Activated CD8-positive, alpha-beta T cell treated with anti-CD3 and anti-CD28 coated beads for 36 hours (primary cell): ENCODE measurements around the gene HSDL1. TPM values are rescaled to one million over a fixed set of nuclear protein-coding genes. Genes with fewer than 3 reads are reported as not detected.

Source experiments
- ATAC-seq: fragments of 200-7000 bp; cut with Tn5 transposase; one replicate; pipeline ENCODE4 v1.10.0; 2021; ENCODE audit warnings: mild to moderate bottlenecking, moderate library complexity
- CTCF ChIA-PET: fragments of 350-600 bp; sonication (Branson Sonifier 250); formaldehyde crosslinking; loops from one replicate; lab custom pipeline; 2021; ENCODE audit warnings: antibody characterized with exemption; lab: Charles Lee
- POLR2A ChIA-PET: fragments of 350-600 bp; sonication (Branson Sonifier 250); formaldehyde crosslinking; loops from one replicate; lab custom pipeline; 2021; ENCODE audit warnings: antibody characterized with exemption; lab: Charles Lee
- DNase-seq: peaks from one replicate; pipeline ENCODE4 v3.0.0-alpha.2; 2020
- H3K27ac Mint-ChIP-seq: one replicate; pipeline ENCODE4 v1.8.0; 2021; ENCODE audit warnings: mild to moderate bottlenecking, mixed read lengths
- H3K27me3 Mint-ChIP-seq: one replicate; pipeline ENCODE4 v1.8.0; 2021; ENCODE audit warnings: mixed read lengths
- H3K36me3 Mint-ChIP-seq: one replicate; pipeline ENCODE4 v1.8.0; 2021; ENCODE audit warnings: low read depth, mixed read lengths
- H3K4me1 Mint-ChIP-seq: one replicate; pipeline ENCODE4 v1.8.0; 2021; ENCODE audit warnings: low read depth, mixed read lengths
- H3K4me3 Mint-ChIP-seq: one replicate; pipeline ENCODE4 v1.8.0; 2021; ENCODE audit warnings: mild to moderate bottlenecking, moderate library complexity, mixed read lengths
- H3K9me3 Mint-ChIP-seq: one replicate; pipeline ENCODE4 v1.8.0; 2021; ENCODE audit warnings: mixed read lengths
- intact Hi-C: fragments of 100-400 bp; cut with micrococcal nuclease; formaldehyde crosslinking; loops from one replicate; pipeline ENCODE4 v1.10.0; 2022
- total RNA-seq, 2 experiments: library from RNA; stranded (reverse); gene quantifications; one replicate each; pipeline ENCODE4 v1.2.3, GENCODE V29; 2021
- TF ChIP-seq, protein P1 (sequence below): fragments of 200-600 bp; IDR thresholded peaks from one replicate; pipeline ENCODE4 v1.8.0; 2022; ENCODE audit warnings: antibody characterized with exemption, mild to moderate bottlenecking

Gene HSDL1
- total RNA-seq, 2 experiments from 2014 or later: 11.1 to 11.8 TPM

GRCh38 chr16:84183572-84183875 is 38.5 kb upstream of the HSDL1 start:
- ChIA-PET CTCF (interaction anchor here (7.8 kb wide), 1 partner anchor 96 kb away, joined by 102 read pairs; no protein-coding TSS in a partner anchor), POLR2A (interaction anchor here (0.7 to 1.0 kb wide), 3 partner anchors 67 to 83 kb away, joined by 3 to 4 read pairs (median 3); partner anchors contain the start of gene MBTPS1)
- Mint-ChIP-seq H3K27ac (no peak overlapping the region), H3K4me3 (no peak overlapping the region), H3K4me1 (peaks cover 14% of the 10 kb centered on the region), H3K27me3 (no peaks in the 10 kb centered on the region), H3K36me3 (peaks cover 22% of the 10 kb centered on the region), H3K9me3 (no peaks in the 10 kb centered on the region)
- intact Hi-C loops: no loop called here
- TF ChIP-seq, protein P1, sequence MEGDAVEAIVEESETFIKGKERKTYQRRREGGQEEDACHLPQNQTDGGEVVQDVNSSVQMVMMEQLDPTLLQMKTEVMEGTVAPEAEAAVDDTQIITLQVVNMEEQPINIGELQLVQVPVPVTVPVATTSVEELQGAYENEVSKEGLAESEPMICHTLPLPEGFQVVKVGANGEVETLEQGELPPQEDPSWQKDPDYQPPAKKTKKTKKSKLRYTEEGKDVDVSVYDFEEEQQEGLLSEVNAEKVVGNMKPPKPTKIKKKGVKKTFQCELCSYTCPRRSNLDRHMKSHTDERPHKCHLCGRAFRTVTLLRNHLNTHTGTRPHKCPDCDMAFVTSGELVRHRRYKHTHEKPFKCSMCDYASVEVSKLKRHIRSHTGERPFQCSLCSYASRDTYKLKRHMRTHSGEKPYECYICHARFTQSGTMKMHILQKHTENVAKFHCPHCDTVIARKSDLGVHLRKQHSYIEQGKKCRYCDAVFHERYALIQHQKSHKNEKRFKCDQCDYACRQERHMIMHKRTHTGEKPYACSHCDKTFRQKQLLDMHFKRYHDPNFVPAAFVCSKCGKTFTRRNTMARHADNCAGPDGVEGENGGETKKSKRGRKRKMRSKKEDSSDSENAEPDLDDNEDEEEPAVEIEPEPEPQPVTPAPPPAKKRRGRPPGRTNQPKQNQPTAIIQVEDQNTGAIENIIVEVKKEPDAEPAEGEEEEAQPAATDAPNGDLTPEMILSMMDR: no peak
- ATAC-seq (no peak), DNase-seq (no peak)

- ChIA-PET CTCF (interaction anchor here (1.3 to 7.8 kb wide), 4 partner anchors 95 to 117 kb away, joined by 3 to 102 read pairs (median 5); no protein-coding TSS in a partner anchor), POLR2A (interaction anchor here (0.8 kb wide), 1 partner anchor 66 kb away, joined by 4 read pairs; the partner anchor contains the start of gene MBTPS1)
- Mint-ChIP-seq H3K4me1 (peaks cover 18% of the 10 kb centered on the region), H3K27ac (no peak overlapping the region), H3K4me3 (no peak overlapping the region), H3K27me3 (no peaks in the 10 kb centered on the region), H3K36me3 (peaks cover 22% of the 10 kb centered on the region), H3K9me3 (no peaks in the 10 kb centered on the region)
- DNase-seq (no peak), ATAC-seq (no peak)
- intact Hi-C loops: no loop called here
- TF ChIP-seq, protein P1: no peak
Measured at GRCh38 chr16:84182680-84183571, 37.9 kb upstream of the HSDL1 start.

GRCh38 chr16:84182104-84182503 is 37.1 kb upstream of the HSDL1 start:
- intact Hi-C loops: no loop called here
- Mint-ChIP-seq H3K9me3 (no peaks in the 10 kb centered on the region), H3K36me3 (peaks cover 22% of the 10 kb centered on the region), H3K27ac (no peak overlapping the region), H3K27me3 (no peaks in the 10 kb centered on the region), H3K4me1 (peaks cover 23% of the 10 kb centered on the region), H3K4me3 (no peak overlapping the region)
- CTCF ChIA-PET: interaction anchor here (1.3 to 1.6 kb wide), 3 partner anchors 94 to 116 kb away, joined by 3 to 5 read pairs (median 5); no protein-coding TSS in a partner anchor
- ATAC-seq: no peak
- DNase-seq: no peak
- POLR2A ChIA-PET: no interaction called here
- TF ChIP-seq, protein P1: no peak

DNA sequence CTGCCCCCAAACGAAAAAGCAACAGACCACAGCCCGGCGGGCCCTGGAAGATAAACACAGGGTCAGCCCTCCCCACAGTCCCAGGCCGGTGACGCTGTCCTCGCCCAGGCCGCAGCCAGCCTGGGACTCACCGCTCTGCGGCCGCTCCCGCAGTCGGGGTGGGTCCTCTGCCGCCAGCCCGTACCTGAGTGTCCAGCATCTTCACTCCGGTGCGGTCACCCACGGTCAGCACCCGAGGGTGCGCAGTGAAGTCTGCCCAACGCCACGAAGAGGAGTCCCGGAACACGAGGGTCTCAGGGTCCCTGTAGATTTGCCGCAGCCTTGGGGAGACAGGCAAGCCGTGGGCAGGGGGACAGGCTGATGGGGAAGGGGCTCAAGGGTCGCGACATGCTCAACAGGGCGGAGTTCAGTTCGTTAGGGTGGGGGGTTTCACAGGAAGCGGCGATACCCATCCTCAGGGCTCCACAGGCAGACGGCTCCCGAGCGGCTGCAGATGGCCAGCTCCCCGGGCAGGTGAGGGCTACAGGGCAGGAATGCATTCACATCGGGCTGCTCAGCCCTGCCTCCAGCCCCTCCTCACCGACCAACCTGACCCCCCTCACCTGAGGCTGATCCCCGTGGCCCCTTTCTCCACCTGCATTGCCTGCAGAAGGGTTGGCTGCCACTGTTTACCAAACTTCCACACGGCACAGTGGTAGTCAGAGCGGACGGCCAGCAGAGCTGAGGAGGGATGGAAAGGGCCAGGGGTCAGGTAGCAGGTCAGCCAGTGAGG is 36.4 kb upstream of the HSDL1 start:
- no peak for DNase-seq
- Mint-ChIP-seq H3K4me1 (peaks cover 23% of the 10 kb centered on the region), H3K36me3 (peaks cover 19% of the 10 kb centered on the region), H3K27ac (no peak overlapping the region), H3K9me3 (no peaks in the 10 kb centered on the region), H3K4me3 (no peak overlapping the region), H3K27me3 (no peaks in the 10 kb centered on the region)
- POLR2A ChIA-PET: no interaction called here
- no peak for ATAC-seq
- TF ChIP-seq, protein P1: no peak
- intact Hi-C loops: no loop called here
- CTCF ChIA-PET: interaction anchor here (1.3 to 9.8 kb wide), 3 partner anchors 93 to 96 kb away, joined by 3 to 172 read pairs (median 5); no protein-coding TSS in a partner anchor
